Lower lobe of right lung (tissue), 2 donors: ENCODE results near the gene MYLK4. TPM values are rescaled to one million over a fixed set of nuclear protein-coding genes. Genes with fewer than 3 reads are reported as not detected.

ENCODE experiments used
- ATAC-seq, 2 donors: fragments of 200-7000 bp; cut with Tn5 transposase; one replicate each; pipeline ENCODE4 v1.9.1; 2020 to 2022; ENCODE audit warnings: mild to moderate bottlenecking in 2 of 2, moderate library complexity in 2 of 2
- DNase-seq: peaks from one replicate; pipeline ENCODE4 v3.0.0-alpha.2; 2020
- H3K27ac ChIP-seq: fragments of 200-600 bp; one replicate; pipeline ENCODE4 v1.8.0; 2022
- H3K27me3 ChIP-seq: fragments of 200-600 bp; one replicate; pipeline ENCODE4 v1.8.0; 2022; ENCODE audit warnings: low read depth
- H3K36me3 ChIP-seq: fragments of 200-600 bp; one replicate; pipeline ENCODE4 v1.8.0; 2022; ENCODE audit warnings: mild to moderate bottlenecking
- H3K4me1 ChIP-seq: fragments of 200-600 bp; one replicate; pipeline ENCODE4 v1.8.0; 2022
- H3K4me3 ChIP-seq: fragments of 200-600 bp; one replicate; pipeline ENCODE4 v1.8.0; 2022; ENCODE audit warnings: mild to moderate bottlenecking
- H3K9me3 ChIP-seq: fragments of 200-600 bp; one replicate; pipeline ENCODE4 v1.8.0; 2022
- CTCF ChIP-seq: fragments of 200-600 bp; IDR thresholded peaks from one replicate; pipeline ENCODE4 v1.8.0; 2022; ENCODE audit warnings: antibody characterized with exemption, mild to moderate bottlenecking
- intact Hi-C: fragments of 100-400 bp; cut with DNase I; formaldehyde crosslinking; loops from one replicate; pipeline ENCODE4 v1.11.0; 2022
- total RNA-seq: library from RNA; stranded (reverse); fragmentation: NEBNext Ultra II Directional; extraction: Animal tissue kit (Norgen Biotek cat#: 25700); gene quantifications from one replicate; pipeline ENCODE4 v1.2.1, GENCODE V29; 2021
- donor health status: DM: no; HTN: yes; CAD: no; lungs with severe emphysema.

MYLK4 gene
- total RNA-seq, 1 donor from 2014 or later, result 0.56 TPM

GRCh38 chr6:2635911-2636310 is 114.8 kb downstream of the MYLK4 start:
- H3K4me1 ChIP-seq, result peaks cover 12% of the 10 kb centered on the region
- H3K36me3 ChIP-seq, result no peaks in the 10 kb centered on the region
- H3K27ac ChIP-seq, result no peak overlapping the region
- ATAC-seq (no peak), DNase-seq (no peak)
- TF ChIP-seq CTCF, result no peak
- intact Hi-C loops, result no loop called here
- H3K9me3 ChIP-seq, result no peaks in the 10 kb centered on the region
- H3K4me3 ChIP-seq, result no peak overlapping the region
- H3K27me3 ChIP-seq, result no peaks in the 10 kb centered on the region

GRCh38 chr6:2634139-2634964 is 116.4 kb downstream of the MYLK4 start:
- Histone ChIP-seq H3K27me3 (no peaks in the 10 kb centered on the region), H3K9me3 (no peaks in the 10 kb centered on the region), H3K36me3 (no peaks in the 10 kb centered on the region), H3K4me3 (peak overlapping the region; percentile 58), H3K27ac (peak overlapping the region; percentile 20), H3K4me1 (peaks cover 12% of the 10 kb centered on the region)
- peak; percentile 98 for TF ChIP-seq CTCF
- ATAC-seq (peak; percentile 93 to 97), DNase-seq (peak; percentile 87)
- intact Hi-C loops, result no loop called here

GRCh38 chr6:2633736-2634135 is 117.0 kb downstream of the MYLK4 start:
- no peak for TF ChIP-seq CTCF
- intact Hi-C loops, result no loop called here
- peak overlapping the region; percentile 58 for H3K4me3 ChIP-seq
- no peak for DNase-seq
- H3K27ac ChIP-seq, result peak overlapping the region; percentile 20
- ATAC-seq, result no peak
- peaks cover 12% of the 10 kb centered on the region for H3K4me1 ChIP-seq
- H3K36me3 ChIP-seq, result no peaks in the 10 kb centered on the region
- H3K27me3 ChIP-seq, result no peaks in the 10 kb centered on the region
- no peaks in the 10 kb centered on the region for H3K9me3 ChIP-seq

GRCh38 chr6:2632976-2633584 is 117.6 kb downstream of the MYLK4 start:
- peaks cover 12% of the 10 kb centered on the region for H3K4me1 ChIP-seq
- no peaks in the 10 kb centered on the region for H3K27me3 ChIP-seq
- DNase-seq (no peak), ATAC-seq (no peak)
- TF ChIP-seq CTCF, result no peak
- no peak overlapping the region for H3K4me3 ChIP-seq
- no peak overlapping the region for H3K27ac ChIP-seq
- H3K36me3 ChIP-seq, result no peaks in the 10 kb centered on the region
- no peaks in the 10 kb centered on the region for H3K9me3 ChIP-seq
- intact Hi-C loops, result no loop called here

GRCh38 chr6:2632368-2632767 is 118.4 kb downstream of the MYLK4 start:
- intact Hi-C loops, result no loop called here
- DNase-seq, result no peak
- no peak for ATAC-seq
- Histone ChIP-seq H3K36me3 (no peaks in the 10 kb centered on the region), H3K9me3 (no peaks in the 10 kb centered on the region), H3K27ac (no peak overlapping the region), H3K4me1 (peaks cover 12% of the 10 kb centered on the region), H3K4me3 (no peak overlapping the region), H3K27me3 (no peaks in the 10 kb centered on the region)
- TF ChIP-seq CTCF, result no peak
